Esophagus squamous epithelium (tissue), 4 donors: ENCODE data around the gene NUBP1.

ENCODE experiments used
- POLR2A ChIP-seq, 4 donors: fragments of 450-650 bp; IDR thresholded peaks; one replicate each; pipeline ENCODE4 v1.6.1; 2017; ENCODE audit warnings: antibody characterized with exemption in 4 of 4, mild to moderate bottlenecking in 4 of 4, moderate library complexity in 3 of 4
- TF ChIP-seq, protein P1 (sequence below), 6 experiments: fragments of 450-650 bp in 4 of 6; fragments of 200-600 bp in 2 of 6; sonication (generic) in 2 of 6; IDR thresholded peaks; one replicate each; pipeline ENCODE4 v1.5.1; 2016 to 2019; ENCODE audit warnings: antibody characterized with exemption in 6 of 6, mild to moderate bottlenecking in 4 of 6, moderate library complexity in 4 of 6

DNA sequence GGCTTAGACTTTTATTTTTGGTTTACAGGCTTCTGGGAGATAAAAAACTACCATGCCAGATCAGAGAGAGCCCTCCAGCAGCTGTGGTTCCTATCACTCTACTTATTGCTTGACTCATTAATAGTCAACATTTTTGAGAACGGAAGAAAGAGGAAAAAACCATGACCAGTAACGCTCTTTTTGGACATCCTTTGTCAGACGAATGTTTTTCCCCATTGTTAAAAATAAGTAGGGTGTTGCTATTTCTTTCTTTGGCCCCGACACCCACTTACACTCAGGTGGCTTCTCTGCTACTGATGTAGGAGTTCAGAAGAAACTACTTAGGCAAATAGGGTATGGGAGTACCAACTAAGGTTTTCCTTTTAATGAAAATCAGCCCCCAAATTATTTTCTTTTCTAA is 47.4 kb downstream of the NUBP1 start:
- TF ChIP-seq, protein P1, sequence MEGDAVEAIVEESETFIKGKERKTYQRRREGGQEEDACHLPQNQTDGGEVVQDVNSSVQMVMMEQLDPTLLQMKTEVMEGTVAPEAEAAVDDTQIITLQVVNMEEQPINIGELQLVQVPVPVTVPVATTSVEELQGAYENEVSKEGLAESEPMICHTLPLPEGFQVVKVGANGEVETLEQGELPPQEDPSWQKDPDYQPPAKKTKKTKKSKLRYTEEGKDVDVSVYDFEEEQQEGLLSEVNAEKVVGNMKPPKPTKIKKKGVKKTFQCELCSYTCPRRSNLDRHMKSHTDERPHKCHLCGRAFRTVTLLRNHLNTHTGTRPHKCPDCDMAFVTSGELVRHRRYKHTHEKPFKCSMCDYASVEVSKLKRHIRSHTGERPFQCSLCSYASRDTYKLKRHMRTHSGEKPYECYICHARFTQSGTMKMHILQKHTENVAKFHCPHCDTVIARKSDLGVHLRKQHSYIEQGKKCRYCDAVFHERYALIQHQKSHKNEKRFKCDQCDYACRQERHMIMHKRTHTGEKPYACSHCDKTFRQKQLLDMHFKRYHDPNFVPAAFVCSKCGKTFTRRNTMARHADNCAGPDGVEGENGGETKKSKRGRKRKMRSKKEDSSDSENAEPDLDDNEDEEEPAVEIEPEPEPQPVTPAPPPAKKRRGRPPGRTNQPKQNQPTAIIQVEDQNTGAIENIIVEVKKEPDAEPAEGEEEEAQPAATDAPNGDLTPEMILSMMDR (IDR thresholded peaks at IDR 0.05) = no peak
- TF ChIP-seq POLR2A (IDR thresholded peaks at IDR 0.05) = no peak
